ENCODE data around the gene MYH6. TPM values are rescaled to one million over a fixed set of nuclear protein-coding genes. Genes with fewer than 3 reads are reported as not detected.

MYH6 gene
- total RNA-seq, 2 experiments from 2014 or later, result not detected

- CTCF ChIA-PET, result no interaction called here
- POLR2A ChIA-PET, result no interaction called here
These were observed 8.0 kb upstream of the MYH6 start for GRCh38 chr14:23415821-23416778.

GRCh38 chr14:23414906-23415820, 7.1 kb upstream of the MYH6 start:
- CTCF ChIA-PET, result no interaction called here
- POLR2A ChIA-PET, result no interaction called here

DNA sequence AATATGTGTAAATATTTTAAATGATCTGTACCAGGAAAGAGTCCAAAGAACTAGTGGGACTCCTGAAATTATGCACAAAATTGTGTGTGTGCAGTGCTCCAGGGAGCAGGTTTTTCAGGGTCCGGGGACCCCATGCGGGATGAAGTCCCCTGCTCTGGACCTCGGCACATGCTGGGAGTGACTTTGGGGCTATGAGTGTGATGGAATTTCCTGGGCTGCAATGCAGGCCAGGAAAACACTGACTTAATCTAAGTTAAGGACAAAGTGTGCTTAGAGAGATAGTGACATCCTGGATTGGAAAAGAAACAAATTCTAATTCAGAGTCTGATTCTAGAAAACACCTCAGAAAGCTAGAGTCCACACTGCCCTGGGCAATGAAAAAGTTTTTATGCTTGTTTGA, 6.2 kb upstream of the MYH6 start:
- CTCF ChIA-PET, result no interaction called here
- POLR2A ChIA-PET, result no interaction called here

DNA sequence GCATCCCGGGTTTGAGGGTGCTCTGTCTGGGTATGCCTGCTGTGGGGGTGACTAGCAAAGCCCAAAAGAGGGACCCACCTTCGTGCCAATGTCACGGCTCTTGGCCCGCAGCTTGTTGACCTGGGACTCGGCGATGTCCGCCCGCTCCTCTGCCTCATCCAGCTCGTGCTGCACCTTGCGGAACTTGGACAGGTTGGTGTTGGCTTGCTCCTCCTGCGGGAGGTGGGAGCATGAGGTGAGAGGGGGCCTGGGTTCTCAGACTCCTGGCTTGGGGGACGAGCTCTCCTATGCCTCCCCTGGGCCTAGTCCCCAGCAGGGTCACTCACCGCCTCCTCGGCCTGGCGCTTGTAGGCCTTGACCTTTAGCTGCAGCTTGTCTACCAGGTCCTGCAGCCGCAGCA, 5.6 kb upstream of the MYH6 start:
- POLR2A ChIA-PET, result interaction anchor here (0.7 kb wide), 1 partner anchor 48 kb away, joined by 6 read pairs; no protein-coding TSS in a partner anchor
- CTCF ChIA-PET, result no interaction called here

- CTCF ChIA-PET, result no interaction called here
- POLR2A ChIA-PET, result no interaction called here
These were observed 3.8 kb upstream of the MYH6 start for GRCh38 chr14:23411563-23412525.

GRCh38 chr14:23409966-23410635, 2.0 kb upstream of the MYH6 start:
- POLR2A ChIA-PET, result no interaction called here
- CTCF ChIA-PET, result no interaction called here

GRCh38 chr14:23409475-23409874, 1.4 kb upstream of the MYH6 start:
- ChIA-PET CTCF (no interaction called here), POLR2A (no interaction called here)

- ChIA-PET CTCF (no interaction called here), POLR2A (no interaction called here)
These were observed 196 bp upstream of the MYH6 start for GRCh38 chr14:23408307-23408630.

- ChIA-PET CTCF (no interaction called here), POLR2A (no interaction called here)
These were observed 1.2 kb downstream of the MYH6 start for GRCh38 chr14:23406725-23407355.

GRCh38 chr14:23406244-23406643, 1.8 kb downstream of the MYH6 start:
- CTCF ChIA-PET, result interaction anchor here (0.7 kb wide), 1 partner anchor 26 kb away, joined by 3 read pairs; no protein-coding TSS in a partner anchor
- POLR2A ChIA-PET, result no interaction called here

GRCh38 chr14:23405516-23406025, 2.5 kb downstream of the MYH6 start:
- CTCF ChIA-PET, result interaction anchor here (0.7 kb wide), 1 partner anchor 26 kb away, joined by 3 read pairs; no protein-coding TSS in a partner anchor
- POLR2A ChIA-PET, result no interaction called here

DNA sequence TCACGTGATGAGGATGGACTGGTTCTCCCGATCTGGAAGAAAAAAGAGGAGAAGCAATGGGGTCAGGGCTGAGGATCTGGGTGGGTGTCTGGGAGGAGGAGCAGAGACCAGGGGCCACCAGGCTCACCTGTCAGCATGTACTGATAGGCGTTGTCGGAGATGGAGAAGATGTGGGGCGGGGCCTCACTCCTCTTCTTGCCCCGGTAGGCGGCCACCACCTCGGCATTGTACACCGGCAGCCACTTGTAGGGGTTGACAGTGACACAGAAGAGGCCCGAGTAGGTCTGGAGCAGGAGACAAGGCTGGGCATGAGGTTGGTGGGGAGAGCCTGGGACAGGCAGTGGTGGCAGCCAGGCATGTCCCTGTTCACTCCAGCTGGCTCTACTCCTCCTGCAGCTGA, 3.0 kb downstream of the MYH6 start:
- ChIA-PET CTCF (no interaction called here), POLR2A (no interaction called here)

- ChIA-PET POLR2A (no interaction called here), CTCF (no interaction called here)
These were observed 3.7 kb downstream of the MYH6 start for GRCh38 chr14:23404331-23404900.

DNA sequence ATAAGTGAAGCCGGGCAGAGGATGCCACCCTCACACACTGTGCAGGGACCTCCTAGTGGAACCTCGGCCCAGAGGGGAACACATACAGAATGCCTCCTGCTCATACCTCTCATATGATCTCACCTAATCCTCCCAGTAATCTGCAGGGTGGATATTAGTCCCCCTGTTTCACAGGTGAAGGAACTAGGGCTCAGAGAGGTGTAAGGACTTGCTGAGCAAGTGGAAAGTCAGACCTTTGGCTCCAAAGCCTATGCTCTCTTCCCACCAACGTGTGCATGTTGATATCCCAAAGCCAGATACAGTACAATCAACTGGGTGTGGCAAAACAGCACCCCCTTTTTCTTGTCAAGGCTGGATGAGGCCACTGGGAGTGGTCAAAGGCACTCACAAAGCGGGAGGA, 4.2 kb downstream of the MYH6 start:
- ChIA-PET POLR2A (no interaction called here), CTCF (no interaction called here)

GRCh38 chr14:23403139-23403438, 5.0 kb downstream of the MYH6 start:
- CTCF ChIA-PET, result no interaction called here
- POLR2A ChIA-PET, result no interaction called here

DNA sequence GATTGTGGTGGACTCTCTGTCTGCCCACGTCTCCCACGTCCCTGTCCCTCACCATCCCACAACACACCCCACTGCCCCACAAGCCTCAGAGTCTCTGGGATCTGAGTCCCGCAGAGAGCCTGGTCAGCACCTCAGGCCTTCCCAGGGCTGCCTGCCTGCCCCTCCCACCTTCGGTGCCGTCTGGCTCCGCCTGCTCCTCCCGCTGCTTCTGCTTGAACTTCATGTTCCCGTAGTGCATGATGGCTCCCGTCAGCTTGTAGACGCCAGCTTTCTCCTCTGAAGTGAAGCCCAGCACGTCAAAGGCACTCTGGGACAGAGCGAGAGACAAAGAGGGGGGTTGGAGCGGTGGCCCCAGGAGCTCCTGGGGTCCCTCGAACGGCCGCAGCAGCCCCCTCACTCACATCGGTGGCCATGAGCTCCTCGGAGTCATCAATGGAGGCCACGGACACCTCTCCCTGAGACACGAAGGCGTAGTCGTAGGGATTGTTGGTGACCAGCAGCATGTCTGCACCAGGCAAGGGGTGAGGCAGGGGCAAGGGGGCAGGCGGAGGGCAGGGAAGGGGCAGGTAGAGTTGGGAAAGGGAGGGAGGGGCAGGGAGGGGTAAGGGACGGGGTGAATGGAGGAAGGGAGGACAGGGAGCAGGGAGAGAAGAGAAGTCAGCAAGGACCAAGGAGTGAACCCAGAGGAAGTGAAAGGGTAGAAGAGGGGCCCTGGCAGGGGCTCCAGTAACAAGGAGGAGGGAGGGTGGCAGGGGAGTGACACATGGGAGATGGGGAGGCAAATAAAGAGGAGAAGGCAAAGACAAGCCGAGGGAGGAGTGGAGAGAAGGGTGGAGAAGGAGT, 5.6 kb downstream of the MYH6 start:
- CTCF ChIA-PET, result no interaction called here
- POLR2A ChIA-PET, result no interaction called here

DNA sequence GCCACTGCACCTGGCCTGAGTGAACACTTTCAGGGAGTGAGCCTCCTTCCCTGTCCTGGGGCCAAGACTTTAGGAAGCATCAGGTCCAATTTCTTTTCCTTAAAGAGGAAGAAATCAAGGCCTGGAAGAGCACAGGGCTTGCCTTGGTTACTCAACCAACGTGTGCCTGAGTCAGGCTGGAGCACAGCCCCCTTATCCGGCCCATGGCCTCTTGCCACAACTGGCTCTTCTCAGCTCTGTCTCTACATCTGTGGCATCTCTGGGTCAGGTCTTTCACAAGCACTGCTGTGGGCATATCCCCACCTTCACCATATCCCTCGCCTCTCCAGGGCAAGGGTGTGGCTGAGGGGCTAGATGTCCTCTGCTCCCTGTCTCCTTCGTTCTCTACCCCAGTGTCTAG, 6.8 kb downstream of the MYH6 start:
- CTCF ChIA-PET, result no interaction called here
- POLR2A ChIA-PET, result no interaction called here
